K562 (cell line): ENCODE results near the gene ITGAD. TPM values are rescaled to one million over a fixed set of nuclear protein-coding genes. Genes with fewer than 3 reads are reported as not detected.

Source experiments
- BHLHE40 ChIP-seq: IDR thresholded peaks from 2 replicates; pipeline ENCODE4 v1.6.1; 2011; ENCODE audit warnings: low read length, improper control_type of control experiment
- CBX8 ChIP-seq: fragments of 200-600 bp; sonication (generic); IDR thresholded peaks from 2 replicates; pipeline ENCODE4 v1.6.1; 2012; ENCODE audit warnings: borderline replicate concordance, mixed run types, low read depth, mild to moderate bottlenecking, moderate library complexity, mixed read lengths, low read length, control low read depth, inconsistent platforms; ENCODE audit not compliant: poor library complexity, severe bottlenecking; ENCODE audit errors: extremely low read depth
- ETV5 ChIP-seq: sonication (generic); formaldehyde crosslinking; IDR thresholded peaks from 2 replicates; pipeline ENCODE4 v1.4.0; 2020; ENCODE audit warnings: low read depth, mild to moderate bottlenecking, missing genetic modification reagents
- HMGXB4 ChIP-seq: sonication (generic); formaldehyde crosslinking; IDR thresholded peaks from 2 replicates; pipeline ENCODE4 v1.8.1; 2023; ENCODE audit warnings: mild to moderate bottlenecking, missing genetic modification reagents
- MGA ChIP-seq: fragments of 450-650 bp; IDR thresholded peaks from 2 replicates; pipeline ENCODE4 v1.6.1; 2016; ENCODE audit warnings: mild to moderate bottlenecking, moderate library complexity
- NONO ChIP-seq, 2 experiments: fragments of 200-400 bp in 1 of 2; fragments of 450-650 bp in 1 of 2; formaldehyde crosslinking in 1 of 2; IDR thresholded peaks; 2 replicates each; pipeline ENCODE4 v1.6.1; 2017; ENCODE audit warnings: low read depth in 2 of 2, mild to moderate bottlenecking in 2 of 2, moderate library complexity in 2 of 2, low read length in 1 of 2
- UBTF ChIP-seq, 2 experiments: IDR thresholded peaks; 2 replicates each; pipeline ENCODE4 v1.6.1; 2012; ENCODE audit warnings: improper control_type of control experiment in 2 of 2, low read depth in 2 of 2, low read length in 2 of 2, borderline replicate concordance in 1 of 2
- ZNF121 ChIP-seq: sonication (generic); formaldehyde crosslinking; conservative IDR thresholded peaks from 2 replicates; pipeline ENCODE4 v1.8.0; 2022; ENCODE audit warnings: missing genetic modification reagents
- ZNF347 ChIP-seq: fragments of 450-650 bp; formaldehyde crosslinking; IDR thresholded peaks from 2 replicates; pipeline ENCODE4 v1.4.0; 2020; ENCODE audit warnings: low read depth, mild to moderate bottlenecking, moderate library complexity
- ZNF436 ChIP-seq: fragments of 250-450, 450-650 bp; sonication (Bioruptor Pico); formaldehyde crosslinking; IDR thresholded peaks from 2 replicates; pipeline ENCODE4 v1.7.0; 2020; ENCODE audit warnings: mild to moderate bottlenecking
- polyA plus RNA-seq, 8 experiments: library from polyadenylated mRNA; depleted of rRNA in 4 of 8; stranded (reverse) in 5 of 8; unstranded in 3 of 8; fragments of >200 nt; fragmentation: Nextera tagmentation in 2 of 8; fragmentation: Illumina TruSeq in 1 of 8; extraction: Ambion mirVana in 2 of 8; extraction: Trizol in 1 of 8; gene quantifications; 2 replicates each; pipeline versions ENCODE4 v1.2.1 to v1.2.3, GENCODE V29; 2011 to 2014; ENCODE audit warnings: inconsistent platforms in 1 of 8, missing spikeins in 1 of 8
- total RNA-seq, 7 experiments: library from RNA; depleted of rRNA in 6 of 7; stranded (reverse); fragments of >200 nt in 6 of 7; fragmentation: Illumina TruSeq in 2 of 7; extraction: Trizol in 2 of 7; gene quantifications; 2 replicates each; pipeline versions ENCODE4 v1.2.1 to v1.2.3, GENCODE V29; 2011 to 2021; ENCODE audit warnings: low replicate concordance in 1 of 7

ITGAD gene
- total and polyA plus RNA-seq, 9 of the 15 experiments (the other 6 are each of a cell fraction or from before 2014, with no cell fraction given): not detected

GRCh38 chr16:31451681-31452351, 58.7 kb downstream of the ITGAD start (continued):
- TF ChIP-seq MGA (peak; percentile 44; the same call in 1 of the 2 replicates), ZNF121 (peak; percentile 86), BHLHE40 (peak; percentile 54), ZNF347 (no peak), UBTF (IDR thresholded peaks at IDR 0.05; ENCODE audit: borderline replicate concordance in 1 of 2, low read depth in 2 of 2, low read length in 2 of 2) (0 out of 4 replicates have a peak, but pooled peaks of 1 of the 2 experiments have one; percentile 44), NONO (IDR thresholded peaks at IDR 0.05; ENCODE audit: low read depth in 2 of 2, low read length in 1 of 2) (0 out of 4 replicates have a peak, but pooled peaks of 1 of the 2 experiments have one; percentile 34), ZNF436 (CRISPR knock-in tag) (no peak), HMGXB4 (CRISPR knock-in tag) (no peak), CBX8 (no peak), ETV5 (CRISPR knock-in tag) (no peak)
